OCI-LY1 (cell line): ENCODE measurements around the gene KRT73.

ENCODE experiments used
- EZH2 ChIP-seq: fragments of 200-600 bp; sonication (generic), shearing (Covaris generic); IDR thresholded peaks from 2 replicates; pipeline ENCODE4 v1.8.0; 2017; ENCODE audit warnings: borderline replicate concordance, mixed run types, mild to moderate bottlenecking, antibody characterized with exemption, low read length, moderate library complexity, mixed read lengths
- TF ChIP-seq, protein P1 (sequence below): fragments of 200-600 bp; sonication (generic), shearing (Covaris generic); IDR thresholded peaks from 2 replicates; pipeline ENCODE4 v1.5.1; 2017; ENCODE audit warnings: mild to moderate bottlenecking, antibody characterized with exemption, low read length, moderate library complexity, mixed read lengths

DNA sequence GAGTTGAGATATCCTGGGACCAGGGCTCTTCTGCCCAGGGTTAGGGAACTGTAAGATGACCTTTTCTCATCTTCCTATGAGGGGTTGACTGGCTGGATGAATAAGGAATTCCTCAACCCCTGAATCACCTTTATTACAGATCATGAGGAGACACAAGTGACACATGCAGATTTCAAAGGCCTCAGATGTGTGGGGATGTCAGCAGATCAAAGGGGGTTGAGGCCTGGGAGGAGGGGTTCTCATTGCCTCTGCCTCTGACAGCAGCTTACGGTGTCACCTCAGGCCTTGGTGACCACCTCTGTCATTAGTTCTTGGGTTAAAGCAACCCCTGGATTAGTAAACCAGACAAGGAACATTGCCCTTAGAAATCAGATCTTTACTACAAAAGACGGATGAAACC is 15.0 kb downstream of the KRT73 start:
- TF ChIP-seq, protein P1, sequence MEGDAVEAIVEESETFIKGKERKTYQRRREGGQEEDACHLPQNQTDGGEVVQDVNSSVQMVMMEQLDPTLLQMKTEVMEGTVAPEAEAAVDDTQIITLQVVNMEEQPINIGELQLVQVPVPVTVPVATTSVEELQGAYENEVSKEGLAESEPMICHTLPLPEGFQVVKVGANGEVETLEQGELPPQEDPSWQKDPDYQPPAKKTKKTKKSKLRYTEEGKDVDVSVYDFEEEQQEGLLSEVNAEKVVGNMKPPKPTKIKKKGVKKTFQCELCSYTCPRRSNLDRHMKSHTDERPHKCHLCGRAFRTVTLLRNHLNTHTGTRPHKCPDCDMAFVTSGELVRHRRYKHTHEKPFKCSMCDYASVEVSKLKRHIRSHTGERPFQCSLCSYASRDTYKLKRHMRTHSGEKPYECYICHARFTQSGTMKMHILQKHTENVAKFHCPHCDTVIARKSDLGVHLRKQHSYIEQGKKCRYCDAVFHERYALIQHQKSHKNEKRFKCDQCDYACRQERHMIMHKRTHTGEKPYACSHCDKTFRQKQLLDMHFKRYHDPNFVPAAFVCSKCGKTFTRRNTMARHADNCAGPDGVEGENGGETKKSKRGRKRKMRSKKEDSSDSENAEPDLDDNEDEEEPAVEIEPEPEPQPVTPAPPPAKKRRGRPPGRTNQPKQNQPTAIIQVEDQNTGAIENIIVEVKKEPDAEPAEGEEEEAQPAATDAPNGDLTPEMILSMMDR, result no peak
- no peak for TF ChIP-seq EZH2
